Measurements from ENCODE around the gene NOVA2. TPM values are rescaled to one million over a fixed set of nuclear protein-coding genes. Genes with fewer than 3 reads are reported as not detected.

NOVA2 gene
- total RNA-seq, 1 experiment from 2014 or later = 11.3 TPM

GRCh38 chr19:45887200-45887710 lies 86.4 kb downstream of the NOVA2 start:
- ChIA-PET CTCF (interaction anchor here (1.0 to 8.5 kb wide), 8 partner anchors 15 to 190 kb away, joined by 3 to 212 read pairs (median 6); partner anchors contain the start of genes FOXA3, MYPOP, RSPH6A and SYMPK), POLR2A (interaction anchor here (1.2 to 2.5 kb wide), 2 partner anchors 24 to 118 kb away, joined by 3 to 31 read pairs; partner anchors contain the start of genes FOXA3, SIX5 and SYMPK)
- ATAC-seq = no peak

GRCh38 chr19:45886427-45887199 lies 87.1 kb downstream of the NOVA2 start:
- peak; percentile 49 for ATAC-seq
- peak; percentile 92 for DNase-seq (ENCODE audit: low spot score)
- H3K27me3 Mint-ChIP-seq (ENCODE audit: low read depth) = no peaks in the 10 kb centered on the region
- H3K27ac Mint-ChIP-seq = peak overlapping the region; percentile 96
- ChIA-PET POLR2A (interaction anchor here (0.5 to 2.5 kb wide), 11 partner anchors 16 to 370 kb away, joined by 3 to 31 read pairs (median 4); partner anchors contain the start of genes FOXA3, MYPOP, SIX5 and SYMPK), CTCF (interaction anchor here (0.7 to 8.5 kb wide), 14 partner anchors 16 to 209 kb away, joined by 3 to 212 read pairs (median 6); partner anchors contain the start of genes FOXA3, MYPOP, RSPH6A and SYMPK)
- H3K4me3 Mint-ChIP-seq = peak overlapping the region; percentile 94
- H3K36me3 Mint-ChIP-seq = no peaks in the 10 kb centered on the region
- no peaks in the 10 kb centered on the region for H3K9me3 Mint-ChIP-seq
- H3K4me1 Mint-ChIP-seq = peaks cover 20% of the 10 kb centered on the region
- TF ChIP-seq STAT6 (CRISPR knock-in tag; conservative IDR thresholded peaks at IDR 0.05; ENCODE audit: low read depth) (no peak), ZNF317 (CRISPR knock-in tag; IDR thresholded peaks at IDR 0.05; ENCODE audit: borderline replicate concordance, low read depth) (no peak), OVOL2 (CRISPR knock-in tag; IDR thresholded peaks at IDR 0.05; ENCODE audit: borderline replicate concordance) (no peak), E2F5 (CRISPR knock-in tag; IDR thresholded peaks at IDR 0.05) (0 out of 2 replicates have a peak, but pooled peaks have one; percentile 17), GTF2I (CRISPR knock-in tag; conservative IDR thresholded peaks at IDR 0.05) (peak; percentile 92), ZNF281 (CRISPR knock-in tag; IDR thresholded peaks at IDR 0.05) (0 out of 2 replicates have a peak, but pooled peaks have one; percentile 13)

More at GRCh38 chr19:45887200-45887710, 86.4 kb downstream of the NOVA2 start:
- Mint-ChIP-seq H3K27ac (peak overlapping the region; percentile 96), H3K9me3 (no peaks in the 10 kb centered on the region), H3K27me3 (ENCODE audit: low read depth) (no peaks in the 10 kb centered on the region), H3K36me3 (no peaks in the 10 kb centered on the region), H3K4me3 (peak overlapping the region; percentile 94), H3K4me1 (peaks cover 14% of the 10 kb centered on the region)
- no peak for DNase-seq (ENCODE audit: low spot score)
- TF ChIP-seq ZNF281 (CRISPR knock-in tag; IDR thresholded peaks at IDR 0.05) (0 out of 2 replicates have a peak, but pooled peaks have one; percentile 10), FOXK1 (CRISPR knock-in tag; IDR thresholded peaks at IDR 0.05) (no peak), ZNF121 (CRISPR knock-in tag; IDR thresholded peaks at IDR 0.05) (peak; percentile 70; the same call in 1 of the 2 replicates), ZNF532 (CRISPR knock-in tag; IDR thresholded peaks at IDR 0.05; ENCODE audit: borderline replicate concordance) (no peak)
